SK-N-SH treated with all-trans-retinoic acid at 6 μM for 48 hours (cell line): ENCODE measurements around the gene ACTN3.

Source experiments
- ATAC-seq: fragments of 200-7000 bp; cut with Tn5 transposase; 3 replicates; pipeline ENCODE4 v1.9.1; 2020; ENCODE audit warnings: mild to moderate bottlenecking, moderate library complexity
- ARNTL ChIP-seq: fragments of 450-650 bp; formaldehyde crosslinking; IDR thresholded peaks from 2 replicates; pipeline ENCODE4 v1.5.0; 2020; ENCODE audit warnings: low read depth, mild to moderate bottlenecking, moderate library complexity, borderline replicate concordance
- BACH2 ChIP-seq: fragments of 250-450 bp; sonication (Bioruptor Pico); IDR thresholded peaks from 2 replicates; pipeline ENCODE4 v1.9.0; 2021; ENCODE audit warnings: mild to moderate bottlenecking, borderline replicate concordance
- CREB5 ChIP-seq: fragments of 250-450 bp; sonication (Bioruptor Pico); IDR thresholded peaks from 2 replicates; pipeline ENCODE4 v1.5.1; 2020; ENCODE audit warnings: low read depth, mild to moderate bottlenecking, moderate library complexity
- CSDC2 ChIP-seq: fragments of 250-450 bp; sonication (Bioruptor Pico); IDR thresholded peaks from 2 replicates; pipeline ENCODE4 v1.5.0; 2020; ENCODE audit warnings: mild to moderate bottlenecking, moderate library complexity
- CSRNP3 ChIP-seq: fragments of 250-450 bp; sonication (Bioruptor Pico); IDR thresholded peaks from 2 replicates; pipeline ENCODE4 v1.5.1; 2021; ENCODE audit warnings: mild to moderate bottlenecking, moderate library complexity
- GLIS3 ChIP-seq: fragments of 250-450 bp; sonication (Bioruptor Pico); IDR thresholded peaks from 2 replicates; pipeline ENCODE4 v1.5.0; 2020; ENCODE audit warnings: mild to moderate bottlenecking, moderate library complexity
- ISL1 ChIP-seq: fragments of 250-450 bp; sonication (Bioruptor Pico); IDR thresholded peaks from 2 replicates; pipeline ENCODE4 v2.1.2; 2022; ENCODE audit warnings: mild to moderate bottlenecking, moderate library complexity
- OSR1 ChIP-seq: fragments of 250-450 bp; sonication (Bioruptor Pico); IDR thresholded peaks from 2 replicates; pipeline ENCODE4 v1.8.0; 2022; ENCODE audit warnings: moderate library complexity, mild to moderate bottlenecking, inconsistent platforms
- POU6F1 ChIP-seq: fragments of 250-450 bp; sonication (Bioruptor Pico); IDR thresholded peaks from 2 replicates; pipeline ENCODE4 v1.8.0; 2021; ENCODE audit warnings: low read depth, mild to moderate bottlenecking, moderate library complexity, borderline replicate concordance
- PPARA ChIP-seq: fragments of 250-450 bp; sonication (Bioruptor Pico); IDR thresholded peaks from 2 replicates; pipeline ENCODE4 v1.5.0; 2020; ENCODE audit warnings: mild to moderate bottlenecking, borderline replicate concordance
- RARB ChIP-seq: fragments of 250-450 bp; sonication (Bioruptor Pico); IDR thresholded peaks from 2 replicates; pipeline ENCODE4 v1.8.0; 2021; ENCODE audit warnings: mild to moderate bottlenecking, moderate library complexity
- SNAI2 ChIP-seq: fragments of 250-450 bp; sonication (Bioruptor Pico); IDR thresholded peaks from 2 replicates; pipeline ENCODE4 v1.5.0; 2020; ENCODE audit warnings: mild to moderate bottlenecking, moderate library complexity
- TCF4 ChIP-seq: fragments of 250-450 bp; sonication (Bioruptor Pico); IDR thresholded peaks from 2 replicates; pipeline ENCODE4 v1.8.0; 2021; ENCODE audit warnings: mild to moderate bottlenecking, moderate library complexity, borderline replicate concordance
- TOX ChIP-seq: fragments of 250-450 bp; sonication (Bioruptor Pico); IDR thresholded peaks from 2 replicates; pipeline ENCODE4 v1.8.0; 2021; ENCODE audit warnings: mild to moderate bottlenecking, moderate library complexity, borderline replicate concordance
- TSHZ2 ChIP-seq: fragments of 250-450 bp; sonication (Bioruptor Pico); IDR thresholded peaks from 2 replicates; pipeline ENCODE4 v1.5.0; 2020; ENCODE audit warnings: mild to moderate bottlenecking, moderate library complexity
- ZC3H10 ChIP-seq: fragments of 250-450 bp; sonication (Bioruptor Pico); IDR thresholded peaks from 2 replicates; pipeline ENCODE4 v1.5.1; 2021; ENCODE audit warnings: mild to moderate bottlenecking, moderate library complexity
- ZFP3 ChIP-seq: fragments of 250-450 bp; sonication (Bioruptor Pico); IDR thresholded peaks from 2 replicates; pipeline ENCODE4 v1.5.0; 2020; ENCODE audit warnings: mild to moderate bottlenecking, moderate library complexity
- ZFP30 ChIP-seq: fragments of 450-650 bp; formaldehyde crosslinking; IDR thresholded peaks from 2 replicates; pipeline ENCODE4 v1.5.0; 2022; ENCODE audit warnings: mild to moderate bottlenecking, moderate library complexity
- ZNF565 ChIP-seq: fragments of 450-650 bp; formaldehyde crosslinking; conservative IDR thresholded peaks from 2 replicates; pipeline ENCODE4 v1.5.0; 2020; ENCODE audit warnings: low read depth, mild to moderate bottlenecking, moderate library complexity
- ZNF70 ChIP-seq: fragments of 450-650 bp; formaldehyde crosslinking; IDR thresholded peaks from 2 replicates; pipeline ENCODE4 v1.5.0; 2020; ENCODE audit warnings: mild to moderate bottlenecking, moderate library complexity
- ZNF8 ChIP-seq: fragments of 450-650 bp; formaldehyde crosslinking; IDR thresholded peaks from 2 replicates; pipeline ENCODE4 v1.5.0; 2020; ENCODE audit warnings: mild to moderate bottlenecking, moderate library complexity

The ACTN3 gene

GRCh38 chr11:66546368-66546965, at the start of gene ACTN3:
Gene ACTN3, plus strand, starts transcription at chr11:66546903. Its CDS starts 35 bp downstream, at chr11:66546938.
- TF ChIP-seq GLIS3 (CRISPR knock-in tag), result peak; percentile 91; the same call in 1 of the 2 replicates
- TF ChIP-seq ARNTL (CRISPR knock-in tag), result no peak
- ATAC-seq, result no peak; the same call in 2 of the 3 replicates

GRCh38 chr11:66497206-66497605, 49.5 kb upstream of the ACTN3 start:
- ATAC-seq, result no peak
- TF ChIP-seq TSHZ2 (CRISPR knock-in tag) (no peak), ZC3H10 (CRISPR knock-in tag) (no peak), TOX (no peak), TCF4 (CRISPR knock-in tag) (no peak), POU6F1 (no peak), ZFP30 (CRISPR knock-in tag) (no peak), BACH2 (CRISPR knock-in tag) (no peak), ARNTL (CRISPR knock-in tag) (no peak), ZNF565 (CRISPR knock-in tag) (no peak), PPARA (CRISPR knock-in tag) (no peak), GLIS3 (CRISPR knock-in tag) (no peak), CSRNP3 (CRISPR knock-in tag) (no peak), OSR1 (no peak), RARB (CRISPR knock-in tag) (no peak)
- TF ChIP-seq, all 23 proteins: peak for 0

- ATAC-seq, result no peak
- no peak for TF ChIP-seq ISL1 (CRISPR knock-in tag)
- no peak for TF ChIP-seq SNAI2 (CRISPR knock-in tag)
- no peak for TF ChIP-seq CREB5 (CRISPR knock-in tag)
- TF ChIP-seq TOX, result no peak
- no peak for TF ChIP-seq CSDC2 (CRISPR knock-in tag)
- no peak for TF ChIP-seq PPARA (CRISPR knock-in tag)
- no peak for TF ChIP-seq BACH2 (CRISPR knock-in tag)
- TF ChIP-seq ZNF565 (CRISPR knock-in tag), result no peak
- no peak for TF ChIP-seq TSHZ2 (CRISPR knock-in tag)
- no peak for TF ChIP-seq ZFP3 (CRISPR knock-in tag)
- TF ChIP-seq RARB (CRISPR knock-in tag), result no peak
- no peak for TF ChIP-seq ARNTL (CRISPR knock-in tag)
- TF ChIP-seq ZNF70 (CRISPR knock-in tag), result no peak
- TF ChIP-seq GLIS3 (CRISPR knock-in tag), result no peak
- no peak for TF ChIP-seq ZFP30 (CRISPR knock-in tag)
- TF ChIP-seq CSRNP3 (CRISPR knock-in tag), result no peak
- TF ChIP-seq OSR1, result no peak
- TF ChIP-seq ZNF8 (CRISPR knock-in tag), result no peak
- no peak for TF ChIP-seq ZC3H10 (CRISPR knock-in tag)
- TF ChIP-seq TCF4 (CRISPR knock-in tag), result no peak
- TF ChIP-seq, all 23 proteins: peak for 0
These were observed 48.2 kb upstream of the ACTN3 start for GRCh38 chr11:66498506-66498905.
